ENCODE data around the gene TXK.

TXK gene

DNA sequence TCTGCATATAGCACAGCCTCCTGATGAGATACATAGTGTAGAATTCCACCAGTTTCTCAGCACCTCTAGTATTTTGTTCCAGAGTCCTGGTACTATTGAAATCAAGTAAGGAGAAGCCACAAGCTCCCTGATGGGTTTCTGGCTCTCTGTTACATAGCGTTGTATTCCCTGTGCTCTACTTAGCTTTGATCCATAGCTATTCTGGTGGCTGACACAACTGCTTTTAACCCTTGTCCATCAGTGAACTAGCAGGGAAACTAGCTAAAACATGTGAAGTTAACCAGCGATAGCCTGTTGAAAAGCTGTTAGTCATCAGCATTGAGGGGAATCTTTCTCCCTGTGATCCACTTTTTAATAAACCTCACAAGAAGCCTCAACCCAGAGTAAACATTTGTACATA is 90.5 kb downstream of the TXK start:
- TF ChIP-seq TAF1 (IDR thresholded peaks at IDR 0.05; ENCODE audit: borderline replicate concordance, insufficient read depth, low read length), result no peak
- TF ChIP-seq, protein P1, sequence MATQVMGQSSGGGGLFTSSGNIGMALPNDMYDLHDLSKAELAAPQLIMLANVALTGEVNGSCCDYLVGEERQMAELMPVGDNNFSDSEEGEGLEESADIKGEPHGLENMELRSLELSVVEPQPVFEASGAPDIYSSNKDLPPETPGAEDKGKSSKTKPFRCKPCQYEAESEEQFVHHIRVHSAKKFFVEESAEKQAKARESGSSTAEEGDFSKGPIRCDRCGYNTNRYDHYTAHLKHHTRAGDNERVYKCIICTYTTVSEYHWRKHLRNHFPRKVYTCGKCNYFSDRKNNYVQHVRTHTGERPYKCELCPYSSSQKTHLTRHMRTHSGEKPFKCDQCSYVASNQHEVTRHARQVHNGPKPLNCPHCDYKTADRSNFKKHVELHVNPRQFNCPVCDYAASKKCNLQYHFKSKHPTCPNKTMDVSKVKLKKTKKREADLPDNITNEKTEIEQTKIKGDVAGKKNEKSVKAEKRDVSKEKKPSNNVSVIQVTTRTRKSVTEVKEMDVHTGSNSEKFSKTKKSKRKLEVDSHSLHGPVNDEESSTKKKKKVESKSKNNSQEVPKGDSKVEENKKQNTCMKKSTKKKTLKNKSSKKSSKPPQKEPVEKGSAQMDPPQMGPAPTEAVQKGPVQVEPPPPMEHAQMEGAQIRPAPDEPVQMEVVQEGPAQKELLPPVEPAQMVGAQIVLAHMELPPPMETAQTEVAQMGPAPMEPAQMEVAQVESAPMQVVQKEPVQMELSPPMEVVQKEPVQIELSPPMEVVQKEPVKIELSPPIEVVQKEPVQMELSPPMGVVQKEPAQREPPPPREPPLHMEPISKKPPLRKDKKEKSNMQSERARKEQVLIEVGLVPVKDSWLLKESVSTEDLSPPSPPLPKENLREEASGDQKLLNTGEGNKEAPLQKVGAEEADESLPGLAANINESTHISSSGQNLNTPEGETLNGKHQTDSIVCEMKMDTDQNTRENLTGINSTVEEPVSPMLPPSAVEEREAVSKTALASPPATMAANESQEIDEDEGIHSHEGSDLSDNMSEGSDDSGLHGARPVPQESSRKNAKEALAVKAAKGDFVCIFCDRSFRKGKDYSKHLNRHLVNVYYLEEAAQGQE (IDR thresholded peaks at IDR 0.05; ENCODE audit: insufficient read depth in 1 of 2, low read depth in 2 of 2, low read length in 2 of 2), result no peak
- TF ChIP-seq FOXP2 (optimal IDR thresholded peaks at IDR 0.05; ENCODE audit: borderline replicate concordance, extremely low read depth, extremely low read length, insufficient read depth), result no peak
- no peak for TF ChIP-seq POLR2AphosphoS5 (IDR thresholded peaks at IDR 0.05; ENCODE audit: low read depth, low read length)
- no peak for TF ChIP-seq SIN3A (IDR thresholded peaks at IDR 0.05; ENCODE audit: borderline replicate concordance, insufficient read depth, low read length)

DNA sequence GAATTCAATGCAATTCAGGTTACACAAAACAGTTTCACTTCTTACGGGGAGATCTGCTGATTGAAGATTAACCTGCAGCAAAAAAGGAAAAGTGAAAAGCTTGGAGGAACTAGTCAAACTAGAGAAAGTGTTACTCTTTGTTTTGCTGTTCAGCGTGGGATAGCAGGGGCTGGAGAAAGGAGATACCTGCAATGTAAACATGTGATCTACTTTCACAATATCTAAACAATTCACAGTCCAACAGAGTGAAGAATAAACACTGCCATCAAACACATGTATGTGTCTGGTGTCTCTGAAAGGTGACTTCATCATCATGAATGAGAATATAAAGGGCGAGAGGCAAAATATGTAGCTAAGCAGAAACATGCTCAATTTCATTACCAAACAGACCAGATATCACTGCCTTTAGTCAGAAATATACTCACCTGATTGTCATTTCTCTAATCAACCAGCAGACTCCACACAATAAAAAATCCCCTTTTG is 91.0 kb downstream of the TXK start:
- no peak for TF ChIP-seq TAF1 (IDR thresholded peaks at IDR 0.05; ENCODE audit: borderline replicate concordance, insufficient read depth, low read length)
- TF ChIP-seq, protein P1 (IDR thresholded peaks at IDR 0.05; ENCODE audit: insufficient read depth in 1 of 2, low read depth in 2 of 2, low read length in 2 of 2), result no peak
- TF ChIP-seq SIN3A (IDR thresholded peaks at IDR 0.05; ENCODE audit: borderline replicate concordance, insufficient read depth, low read length), result no peak
- TF ChIP-seq FOXP2 (optimal IDR thresholded peaks at IDR 0.05; ENCODE audit: borderline replicate concordance, extremely low read depth, extremely low read length, insufficient read depth), result no peak
- no peak for TF ChIP-seq POLR2AphosphoS5 (IDR thresholded peaks at IDR 0.05; ENCODE audit: low read depth, low read length)

DNA sequence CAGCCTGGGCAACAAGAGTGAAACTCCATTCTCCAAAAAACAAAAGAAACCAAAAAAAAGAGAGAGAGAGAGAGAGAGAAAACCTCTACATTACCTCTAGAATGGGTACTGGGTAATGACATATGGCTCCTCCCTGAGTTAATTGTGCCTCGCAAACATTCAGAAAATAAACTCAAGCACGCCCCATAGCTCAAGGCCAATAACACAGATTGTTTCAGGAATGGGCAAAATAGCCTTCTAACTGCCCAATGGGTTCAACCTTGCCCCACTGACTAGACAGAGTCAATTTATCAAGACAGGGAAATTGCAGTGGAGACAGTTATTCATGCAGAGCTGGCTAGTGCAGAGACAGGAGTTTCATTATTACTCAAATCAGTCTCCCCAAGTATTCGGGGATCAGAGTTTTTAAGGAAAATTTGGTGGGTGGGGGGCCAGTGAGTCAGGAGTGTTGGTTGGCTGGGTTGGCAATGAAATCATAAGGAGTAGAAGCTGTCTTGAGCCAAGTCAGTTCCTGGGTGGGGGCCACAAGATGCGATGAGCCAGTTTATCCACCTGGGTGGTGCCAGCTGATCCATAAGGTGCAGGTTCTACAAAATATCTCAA is 92.4 kb downstream of the TXK start:
- TF ChIP-seq POLR2AphosphoS5 (IDR thresholded peaks at IDR 0.05; ENCODE audit: low read depth, low read length), result no peak
- TF ChIP-seq SIN3A (IDR thresholded peaks at IDR 0.05; ENCODE audit: borderline replicate concordance, insufficient read depth, low read length), result no peak
- no peak for TF ChIP-seq FOXP2 (optimal IDR thresholded peaks at IDR 0.05; ENCODE audit: borderline replicate concordance, extremely low read depth, extremely low read length, insufficient read depth)
- no peak for TF ChIP-seq TAF1 (IDR thresholded peaks at IDR 0.05; ENCODE audit: borderline replicate concordance, insufficient read depth, low read length)
- TF ChIP-seq, protein P1 (IDR thresholded peaks at IDR 0.05; ENCODE audit: insufficient read depth in 1 of 2, low read depth in 2 of 2, low read length in 2 of 2), result no peak

DNA sequence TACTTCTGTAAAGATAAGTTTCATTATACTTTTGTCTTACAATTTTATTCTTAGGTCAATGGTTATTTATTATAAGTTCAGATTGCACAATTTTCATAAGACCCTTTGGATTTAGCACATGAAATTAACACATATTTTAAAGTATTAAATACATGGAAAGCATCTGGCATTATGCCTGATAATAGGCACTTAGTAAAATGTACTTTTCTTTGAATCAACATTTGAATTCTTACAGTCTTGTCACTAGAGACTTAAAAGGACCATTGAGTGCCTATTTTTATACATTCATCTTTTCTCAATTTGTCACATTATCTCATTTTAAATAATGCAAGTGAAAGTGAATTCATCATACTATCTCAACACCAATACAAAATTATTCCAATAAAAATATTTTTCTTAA is 94.5 kb downstream of the TXK start:
- TF ChIP-seq TAF1 (IDR thresholded peaks at IDR 0.05; ENCODE audit: borderline replicate concordance, insufficient read depth, low read length), result no peak
- TF ChIP-seq SIN3A (IDR thresholded peaks at IDR 0.05; ENCODE audit: borderline replicate concordance, insufficient read depth, low read length), result no peak
- no peak for TF ChIP-seq FOXP2 (optimal IDR thresholded peaks at IDR 0.05; ENCODE audit: borderline replicate concordance, extremely low read depth, extremely low read length, insufficient read depth)
- no peak for TF ChIP-seq POLR2AphosphoS5 (IDR thresholded peaks at IDR 0.05; ENCODE audit: low read depth, low read length)
- TF ChIP-seq, protein P1 (IDR thresholded peaks at IDR 0.05; ENCODE audit: insufficient read depth in 1 of 2, low read depth in 2 of 2, low read length in 2 of 2), result no peak

Measured in PFSK-1 (cell line).